BJ (cell line): Measurements from ENCODE around the gene ATRIP. TPM values are rescaled to one million over a fixed set of nuclear protein-coding genes. Genes with fewer than 3 reads are reported as not detected.
"Not testable (repeated sequence)": the region's sequence is repeated elsewhere in the genome, so short reads cannot be mapped to it uniquely, and the experiment has no call there.

Experiments used
- CTCF ChIA-PET: fragments of 350-600 bp; formaldehyde crosslinking; extraction: SDS; loops from one replicate; lab custom pipeline; 2021; ENCODE audit warnings: antibody characterized with exemption, inconsistent platforms; lab: Yijun Ruan, JAX
- POLR2A ChIA-PET: fragments of 300-600 bp; sonication (Branson Sonifier 250); formaldehyde crosslinking; extraction: SDS; loops from one replicate; lab custom pipeline; 2021; ENCODE audit warnings: antibody characterized with exemption; lab: Charles Lee
- DNase-seq: peaks from one replicate; pipeline ENCODE4 v3.0.0-alpha.2; 2011; ENCODE audit warnings: low read depth
- H3K27me3 ChIP-seq: 2 replicates; pipeline ENCODE4 v1.6.0; 2011; ENCODE audit warnings: low read length; ENCODE audit not compliant: control insufficient read depth, insufficient read depth
- H3K36me3 ChIP-seq: 2 replicates; pipeline ENCODE4 v1.5.1; 2011; ENCODE audit warnings: low read length; ENCODE audit not compliant: control insufficient read depth, insufficient read depth
- H3K4me3 ChIP-seq: 2 replicates; pipeline ENCODE4 v1.5.1; 2011; ENCODE audit warnings: low read depth, mild to moderate bottlenecking, control low read depth, low read length
- CTCF ChIP-seq: IDR thresholded peaks from 2 replicates; pipeline ENCODE4 v1.5.1; 2011; ENCODE audit warnings: low read depth, mild to moderate bottlenecking, control low read depth, inconsistent platforms, low read length, moderate library complexity; ENCODE audit not compliant: insufficient read depth
- polyA plus RNA-seq: library from polyadenylated mRNA; depleted of rRNA; stranded (reverse); fragments of >200 nt; gene quantifications from 2 replicates; pipeline ENCODE4 v1.2.3, GENCODE V29; 2011

Gene ATRIP
- polyA plus RNA-seq, 1 experiment = 7.9 TPM

DNA sequence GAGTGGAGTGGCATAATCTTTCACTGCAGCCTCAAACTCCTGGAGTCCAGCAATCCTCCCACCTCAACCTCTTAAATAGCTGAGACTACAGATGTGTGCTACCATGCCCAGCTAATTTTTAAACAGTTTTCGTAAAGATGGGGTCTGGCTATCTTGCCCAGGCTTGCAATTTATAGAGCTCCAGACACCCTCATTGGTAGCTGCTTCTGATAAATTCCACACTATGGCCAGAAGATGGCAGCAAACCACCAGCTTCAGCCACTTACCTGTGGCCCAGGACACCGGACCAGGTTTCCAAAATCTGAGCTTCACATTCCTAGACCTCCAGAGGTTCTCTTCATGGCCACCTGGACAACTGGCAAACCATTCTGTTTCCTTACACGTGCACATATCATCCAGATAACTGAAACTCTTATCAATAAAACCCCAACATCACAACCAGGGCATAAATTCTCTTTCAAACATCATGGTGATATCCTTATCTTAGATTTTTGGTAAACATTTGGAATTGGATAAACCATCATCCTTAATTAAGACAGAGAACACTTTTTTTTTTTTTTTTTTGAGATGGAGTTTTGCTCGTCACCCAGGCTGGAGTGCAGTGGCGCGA is 45.6 kb upstream of the ATRIP start:
- CTCF ChIA-PET = interaction anchor here (0.6 to 7.8 kb wide), 39 partner anchors 9 to 338 kb away, joined by 3 to 252 read pairs (median 4); partner anchors contain the start of genes CCDC51, PFKFB4, PLXNB1 and SHISA5
- POLR2A ChIA-PET = interaction anchor here (0.6 kb wide), 1 partner anchor 35 kb away, joined by 3 read pairs; no protein-coding TSS in a partner anchor

GRCh38 chr3:48401434-48401901 is 45.1 kb upstream of the ATRIP start:
- H3K4me3 ChIP-seq, H3K27me3 ChIP-seq, DNase-seq, POLR2A ChIA-PET: not testable (repeated sequence)
- H3K36me3 ChIP-seq = peaks cover 13% of the 10 kb centered on the region
- CTCF ChIA-PET = interaction anchor here (0.7 to 7.8 kb wide), 26 partner anchors 10 to 283 kb away, joined by 3 to 252 read pairs (median 4); partner anchors contain the start of genes CCDC51, PFKFB4, PLXNB1 and TMA7

More for the DNA sequence above, 45.6 kb upstream of the ATRIP start:
- no peak for DNase-seq
- no peak overlapping the region for H3K4me3 ChIP-seq
- peak; percentile 77 for TF ChIP-seq CTCF
- H3K36me3 ChIP-seq = peaks cover 11% of the 10 kb centered on the region
- peaks cover 2% of the 10 kb centered on the region for H3K27me3 ChIP-seq

DNA sequence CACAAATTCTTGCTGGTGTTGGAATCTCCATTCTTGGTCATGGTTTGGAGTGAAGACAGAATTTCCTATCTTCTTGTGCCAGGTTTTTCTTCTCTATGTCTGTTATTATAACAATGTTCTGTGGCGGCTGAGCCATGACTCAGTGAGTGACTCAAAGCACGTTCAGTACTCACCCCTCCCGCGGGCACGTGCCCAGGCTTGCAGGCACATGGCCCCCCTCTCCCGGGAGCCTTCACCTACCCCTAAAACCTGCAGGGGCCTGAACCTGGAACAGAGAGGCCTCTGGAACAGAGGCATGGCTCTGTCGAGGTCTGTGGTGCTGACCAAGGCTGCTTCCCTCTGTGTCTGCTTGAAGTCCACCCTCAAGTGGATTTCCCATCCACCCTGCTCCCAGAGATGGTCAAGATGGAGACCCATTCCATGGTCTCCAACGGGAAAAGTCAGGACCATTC is 44.2 kb upstream of the ATRIP start:
- peaks cover 2% of the 10 kb centered on the region for H3K27me3 ChIP-seq
- no peak overlapping the region for H3K4me3 ChIP-seq
- no peak for TF ChIP-seq CTCF
- ChIA-PET POLR2A (no interaction called here), CTCF (interaction anchor here (0.7 to 7.8 kb wide), 7 partner anchors 14 to 171 kb away, joined by 3 to 252 read pairs (median 10); partner anchors contain the start of genes CCDC51, PLXNB1 and TMA7)
- peaks cover 13% of the 10 kb centered on the region for H3K36me3 ChIP-seq
- DNase-seq = peak; percentile 68

GRCh38 chr3:48402907-48403306 is 43.6 kb upstream of the ATRIP start:
- peaks cover under 1% of the 10 kb centered on the region for H3K27me3 ChIP-seq
- CTCF ChIA-PET = interaction anchor here (1.1 to 7.8 kb wide), 3 partner anchors 11 to 37 kb away, joined by 3 to 252 read pairs (median 39); partner anchors contain the start of genes CCDC51 and TMA7
- H3K36me3 ChIP-seq = peaks cover 13% of the 10 kb centered on the region
- DNase-seq = no peak
- POLR2A ChIA-PET = no interaction called here
- no peak overlapping the region for H3K4me3 ChIP-seq
- TF ChIP-seq CTCF = no peak

DNA sequence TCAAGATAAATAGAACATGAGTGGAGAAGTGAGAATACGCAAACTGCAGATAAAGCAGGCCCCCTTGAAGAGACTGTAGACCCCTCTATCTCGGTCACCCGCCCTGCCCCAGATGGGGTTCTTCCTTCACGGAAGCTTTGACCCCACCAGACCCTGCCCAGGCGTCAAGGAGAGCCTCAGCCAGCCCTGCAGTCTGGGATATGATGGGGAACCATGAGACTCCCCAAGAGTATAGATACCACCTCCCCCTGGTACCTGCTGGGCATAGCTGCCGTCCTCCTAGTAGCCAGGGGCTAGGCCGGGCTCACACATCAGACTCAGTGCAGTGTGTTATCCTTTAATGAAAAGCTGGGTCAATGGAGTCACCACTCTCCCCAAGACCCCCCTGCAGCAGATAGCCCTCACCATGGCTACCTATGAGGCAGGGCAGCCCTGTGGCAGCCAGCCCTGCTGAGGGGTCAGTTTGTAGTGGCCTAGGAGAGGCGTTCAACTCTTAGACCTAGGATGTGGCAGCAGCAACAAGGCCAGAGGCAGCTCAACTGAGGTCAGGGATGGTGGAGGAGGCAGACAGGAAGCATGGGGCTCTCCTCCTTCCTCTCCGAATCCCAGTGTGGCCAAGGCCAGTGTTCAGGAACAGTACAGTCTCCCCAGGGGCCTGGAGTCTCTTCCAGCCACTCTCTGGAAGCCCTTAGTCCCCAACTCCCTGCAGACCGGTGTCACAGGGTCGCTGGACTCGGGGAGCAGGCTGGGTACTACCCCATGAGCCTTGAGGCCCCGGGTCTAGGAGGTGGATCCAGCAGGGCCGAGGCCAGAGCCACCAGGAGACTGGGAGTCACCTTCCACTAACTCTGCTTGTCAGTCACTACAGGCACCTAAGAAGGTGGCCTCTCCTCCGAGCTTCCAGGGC is 42.8 kb upstream of the ATRIP start:
- no peaks in the 10 kb centered on the region; the same call in 1 of the 2 replicates for H3K27me3 ChIP-seq
- no peak for TF ChIP-seq CTCF
- H3K4me3 ChIP-seq = no peak overlapping the region
- ChIA-PET CTCF (interaction anchor here (1.1 to 7.8 kb wide), 3 partner anchors 10 to 36 kb away, joined by 3 to 252 read pairs (median 4); no protein-coding TSS in a partner anchor), POLR2A (no interaction called here)
- peaks cover 16% of the 10 kb centered on the region for H3K36me3 ChIP-seq
- DNase-seq = no peak
